AG10803 (cell line): ENCODE results near the gene GOSR2.
A peak's percentile ranks its signal among the peaks of the same experiment; 100 is the strongest.

Source experiments
- DNase-seq: peaks from one replicate; pipeline ENCODE4 v3.0.0; 2010; ENCODE audit warnings: low read depth
- H3K4me3 ChIP-seq: 2 replicates; pipeline ENCODE4 v1.5.1; 2011; ENCODE audit warnings: mild to moderate bottlenecking, low read length, control low read depth
- TF ChIP-seq, protein P1 (sequence below): conservative IDR thresholded peaks from 2 replicates; pipeline ENCODE4 v1.5.1; 2011; ENCODE audit warnings: mild to moderate bottlenecking, low read length, control low read depth, inconsistent platforms

The GOSR2 gene

DNA sequence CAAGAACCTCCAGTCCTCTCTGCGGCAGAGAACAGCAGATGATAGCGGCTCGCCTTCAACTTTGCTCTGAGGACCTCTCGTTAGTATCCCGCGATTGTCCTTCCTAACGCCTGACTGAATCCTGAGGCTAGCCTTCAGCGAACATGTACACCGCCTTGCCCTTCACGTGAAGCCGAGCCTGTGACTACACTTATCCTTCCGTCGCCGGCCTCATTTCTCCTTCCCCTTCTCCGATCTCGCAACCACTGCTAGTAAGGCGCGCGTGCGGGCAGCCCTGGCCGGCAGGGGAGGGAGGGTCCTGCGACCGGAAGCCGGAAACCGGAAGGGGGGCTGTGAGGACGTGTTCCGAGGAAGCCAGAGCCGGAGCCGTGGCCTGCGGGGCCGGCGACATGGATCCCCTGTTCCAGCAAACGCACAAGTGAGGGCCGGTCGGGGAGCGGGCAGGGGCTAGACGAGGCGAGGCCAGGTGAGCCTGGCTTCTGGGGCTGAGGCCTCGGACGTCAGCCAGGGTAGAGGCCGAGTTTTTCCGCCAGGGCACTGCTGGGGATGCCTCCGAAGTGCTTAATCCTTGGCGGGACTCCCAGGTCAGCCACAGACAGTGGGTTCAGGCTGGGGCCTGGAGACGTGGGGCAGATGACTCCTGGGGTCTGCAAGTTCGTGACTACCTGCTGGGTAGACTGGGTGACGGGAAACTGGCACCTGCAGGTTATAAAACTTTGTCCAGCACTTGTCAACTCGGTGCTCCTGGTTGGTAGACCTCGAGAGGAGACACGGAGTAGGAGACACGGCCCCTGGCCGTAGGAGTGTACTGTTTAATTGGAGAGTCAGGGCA, at the start of gene GOSR2:
Gene GOSR2 (plus strand): TSS at position 357 of the 832 bp plus-strand sequence. CDS start 33 bp downstream, at position 390.
- peak; percentile 85 for DNase-seq
- TF ChIP-seq, protein P1, sequence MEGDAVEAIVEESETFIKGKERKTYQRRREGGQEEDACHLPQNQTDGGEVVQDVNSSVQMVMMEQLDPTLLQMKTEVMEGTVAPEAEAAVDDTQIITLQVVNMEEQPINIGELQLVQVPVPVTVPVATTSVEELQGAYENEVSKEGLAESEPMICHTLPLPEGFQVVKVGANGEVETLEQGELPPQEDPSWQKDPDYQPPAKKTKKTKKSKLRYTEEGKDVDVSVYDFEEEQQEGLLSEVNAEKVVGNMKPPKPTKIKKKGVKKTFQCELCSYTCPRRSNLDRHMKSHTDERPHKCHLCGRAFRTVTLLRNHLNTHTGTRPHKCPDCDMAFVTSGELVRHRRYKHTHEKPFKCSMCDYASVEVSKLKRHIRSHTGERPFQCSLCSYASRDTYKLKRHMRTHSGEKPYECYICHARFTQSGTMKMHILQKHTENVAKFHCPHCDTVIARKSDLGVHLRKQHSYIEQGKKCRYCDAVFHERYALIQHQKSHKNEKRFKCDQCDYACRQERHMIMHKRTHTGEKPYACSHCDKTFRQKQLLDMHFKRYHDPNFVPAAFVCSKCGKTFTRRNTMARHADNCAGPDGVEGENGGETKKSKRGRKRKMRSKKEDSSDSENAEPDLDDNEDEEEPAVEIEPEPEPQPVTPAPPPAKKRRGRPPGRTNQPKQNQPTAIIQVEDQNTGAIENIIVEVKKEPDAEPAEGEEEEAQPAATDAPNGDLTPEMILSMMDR: no peak
- peak within 1 kb of the TSS; percentile 94 for H3K4me3 ChIP-seq

DNA sequence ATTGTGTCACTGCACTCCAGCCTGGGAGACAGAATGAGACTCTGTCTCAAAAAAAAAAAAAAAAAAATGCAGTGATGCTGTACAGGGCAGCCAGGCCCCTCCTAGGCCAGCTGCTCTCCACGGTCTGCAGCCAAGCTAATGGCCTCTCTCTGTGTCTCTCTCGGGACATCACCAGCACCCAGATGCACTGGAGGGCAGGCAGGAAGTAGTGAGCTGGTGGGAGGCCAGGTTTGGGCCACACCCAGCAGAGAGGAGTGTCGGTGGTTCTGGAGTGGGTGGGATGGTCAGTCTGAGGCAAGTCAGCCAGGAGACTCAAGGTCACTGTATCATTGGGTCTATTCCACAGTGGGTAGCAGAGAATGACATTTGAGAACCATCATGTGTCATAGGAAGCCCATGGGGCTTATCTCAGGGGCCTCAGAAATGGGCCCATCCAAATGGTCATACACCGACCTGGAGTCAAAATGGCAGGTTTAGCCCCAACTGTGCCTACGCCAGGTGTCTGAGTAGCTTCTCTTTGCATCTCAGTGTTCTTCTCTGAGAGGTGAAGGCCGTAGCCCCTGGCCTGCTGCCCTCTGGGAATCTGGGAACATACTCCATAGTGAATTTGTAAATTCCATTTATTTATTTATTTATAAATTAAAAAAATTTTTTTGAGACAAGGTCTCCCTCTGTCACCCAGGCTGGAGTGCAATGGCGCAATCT, 48.9 kb upstream of the GOSR2 start:
- no peak overlapping the region for H3K4me3 ChIP-seq
- TF ChIP-seq, protein P1: no peak
- DNase-seq: no peak

DNA sequence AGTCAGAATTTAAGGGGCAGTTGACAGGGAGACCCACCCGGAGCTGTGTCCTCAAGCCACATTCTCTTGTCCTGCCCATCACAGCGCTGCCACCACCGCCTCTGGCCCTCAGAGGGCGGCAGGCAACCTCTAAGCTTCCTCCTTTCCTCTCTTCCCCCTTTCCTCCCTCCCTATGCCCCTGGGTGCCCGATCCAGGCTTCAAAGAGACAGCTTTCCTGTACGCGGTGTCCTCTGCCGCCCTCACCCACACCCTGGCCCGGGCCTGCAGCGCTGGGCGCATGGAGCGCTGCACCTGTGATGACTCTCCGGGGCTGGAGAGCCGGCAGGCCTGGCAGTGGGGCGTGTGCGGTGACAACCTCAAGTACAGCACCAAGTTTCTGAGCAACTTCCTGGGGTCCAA, 48.1 kb upstream of the GOSR2 start:
- H3K4me3 ChIP-seq: no peak overlapping the region
- TF ChIP-seq, protein P1: no peak
- no peak for DNase-seq

DNA sequence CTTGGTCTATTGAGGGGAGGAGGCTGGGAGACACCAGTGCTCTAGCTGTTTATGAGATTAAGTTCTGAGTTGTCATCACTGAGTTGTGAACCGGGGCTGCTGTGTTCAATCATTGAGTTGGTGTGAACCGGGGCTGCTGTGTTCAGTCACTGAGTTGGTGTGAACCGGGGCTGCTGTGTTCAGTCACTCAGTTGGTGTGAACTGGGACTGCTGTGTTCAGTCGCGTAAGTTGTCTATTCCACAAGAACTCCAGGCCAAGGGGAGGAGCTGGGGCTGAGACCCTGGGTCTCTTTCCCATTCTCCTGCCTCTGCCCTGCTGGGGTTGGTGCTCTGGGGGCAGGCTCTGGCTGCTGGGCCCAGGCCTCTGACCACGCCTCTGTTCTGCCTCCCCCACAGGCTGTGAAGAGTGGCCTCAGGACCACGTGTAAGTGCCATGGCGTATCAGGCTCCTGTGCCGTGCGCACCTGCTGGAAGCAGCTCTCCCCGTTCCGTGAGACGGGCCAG, 47.1 kb upstream of the GOSR2 start:
- TF ChIP-seq, protein P1: no peak
- no peak for DNase-seq
- H3K4me3 ChIP-seq: no peak overlapping the region

DNA sequence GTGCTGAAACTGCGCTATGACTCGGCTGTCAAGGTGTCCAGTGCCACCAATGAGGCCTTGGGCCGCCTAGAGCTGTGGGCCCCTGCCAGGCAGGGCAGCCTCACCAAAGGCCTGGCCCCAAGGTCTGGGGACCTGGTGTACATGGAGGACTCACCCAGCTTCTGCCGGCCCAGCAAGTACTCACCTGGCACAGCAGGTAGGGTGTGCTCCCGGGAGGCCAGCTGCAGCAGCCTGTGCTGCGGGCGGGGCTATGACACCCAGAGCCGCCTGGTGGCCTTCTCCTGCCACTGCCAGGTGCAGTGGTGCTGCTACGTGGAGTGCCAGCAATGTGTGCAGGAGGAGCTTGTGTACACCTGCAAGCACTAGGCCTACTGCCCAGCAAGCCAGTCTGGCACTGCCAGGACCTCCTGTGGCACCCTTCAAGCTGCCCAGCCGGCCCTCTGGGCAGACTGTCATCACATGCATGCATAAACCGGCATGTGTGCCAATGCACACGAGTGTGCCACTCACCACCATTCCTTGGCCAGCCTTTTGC, 46.5 kb upstream of the GOSR2 start:
- H3K4me3 ChIP-seq: no peak overlapping the region
- no peak for DNase-seq
- TF ChIP-seq, protein P1: peak; percentile 14; the same call in 1 of the 2 replicates

DNA sequence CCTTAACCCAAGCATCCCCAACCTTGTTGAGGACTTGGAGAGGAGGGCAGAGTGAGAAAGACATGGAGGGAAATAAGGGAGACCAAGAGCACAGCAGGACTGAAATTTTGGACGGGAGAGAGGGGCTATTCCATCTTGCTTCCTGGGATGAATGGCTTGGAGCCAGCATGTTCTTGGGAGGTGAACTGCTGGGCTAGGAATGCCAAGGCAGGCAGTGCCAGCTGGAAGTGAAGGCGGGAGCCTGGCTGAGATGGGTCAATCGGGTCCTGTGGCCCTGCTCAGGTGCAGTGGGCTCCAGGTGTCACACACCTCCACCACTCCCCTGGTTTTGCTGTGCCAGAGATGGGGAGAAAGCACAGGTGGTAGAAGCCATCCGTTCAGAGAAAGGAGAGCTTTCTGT, 46.0 kb upstream of the GOSR2 start:
- H3K4me3 ChIP-seq: no peak overlapping the region
- TF ChIP-seq, protein P1: no peak
- no peak for DNase-seq
